Superior temporal gyrus (tissue), 1 donor: ENCODE data around the gene TMEM132D.

Experiments used
- DNase-seq: peaks from one replicate; pipeline ENCODE4 v3.0.0-alpha.2; 2016; ENCODE audit errors: extremely low spot score

Gene TMEM132D

DNA sequence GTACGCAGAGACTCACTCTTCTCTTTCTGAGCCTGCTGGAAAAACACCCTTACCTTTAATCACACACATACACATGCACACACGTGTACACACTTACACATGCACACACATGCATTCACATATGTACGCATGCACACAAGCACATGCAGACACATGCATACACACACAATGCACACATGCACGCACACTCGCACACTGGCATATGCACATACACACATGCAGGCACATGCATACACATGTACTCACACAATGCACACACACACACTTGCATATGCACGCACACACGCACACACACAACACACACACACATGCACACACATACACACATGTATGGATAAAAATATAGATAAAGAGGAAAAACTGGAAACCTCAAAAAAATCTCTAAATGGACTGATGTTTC is 801.6 kb downstream of the TMEM132D start:
- no peak for DNase-seq

DNA sequence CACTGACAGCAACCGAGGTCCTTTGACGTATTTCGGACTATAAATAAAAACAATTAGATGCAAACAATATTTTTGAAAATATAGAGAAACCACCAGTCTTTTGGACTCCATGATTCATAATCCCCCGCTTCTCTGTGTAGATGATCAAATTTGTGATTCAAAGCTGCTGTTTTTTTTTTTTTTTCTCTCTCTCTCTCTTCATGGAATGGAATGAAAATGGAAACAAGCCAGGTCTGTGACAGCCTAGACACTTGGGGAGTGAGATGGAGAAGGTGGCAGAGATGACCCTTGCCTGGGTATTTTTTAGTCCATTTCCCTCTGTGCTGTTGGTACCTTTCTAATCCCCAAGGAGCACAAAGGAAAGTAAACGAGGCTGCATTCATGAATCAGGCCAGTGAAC is 802.0 kb downstream of the TMEM132D start:
- DNase-seq = peak; percentile 22

DNA sequence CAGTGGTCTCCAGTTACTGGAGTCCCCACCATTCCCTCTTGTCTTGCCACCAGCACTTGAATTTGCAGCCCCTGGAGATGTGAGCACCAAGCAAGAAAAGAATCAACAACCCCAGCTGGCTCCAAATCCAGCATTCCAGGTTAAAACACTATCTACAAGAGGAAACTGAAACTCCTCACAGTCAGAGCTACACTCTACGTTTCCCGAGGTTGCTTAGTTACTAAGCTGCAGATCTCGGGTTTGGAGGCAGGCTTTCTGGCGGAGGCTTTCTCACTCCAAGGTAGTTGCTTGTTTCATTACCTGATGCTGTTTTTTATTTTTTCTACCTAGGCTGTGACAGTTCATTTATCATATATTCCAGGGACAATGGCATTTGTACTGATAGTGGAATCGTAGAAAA is 802.4 kb downstream of the TMEM132D start:
- peak; percentile 60 for DNase-seq

DNA sequence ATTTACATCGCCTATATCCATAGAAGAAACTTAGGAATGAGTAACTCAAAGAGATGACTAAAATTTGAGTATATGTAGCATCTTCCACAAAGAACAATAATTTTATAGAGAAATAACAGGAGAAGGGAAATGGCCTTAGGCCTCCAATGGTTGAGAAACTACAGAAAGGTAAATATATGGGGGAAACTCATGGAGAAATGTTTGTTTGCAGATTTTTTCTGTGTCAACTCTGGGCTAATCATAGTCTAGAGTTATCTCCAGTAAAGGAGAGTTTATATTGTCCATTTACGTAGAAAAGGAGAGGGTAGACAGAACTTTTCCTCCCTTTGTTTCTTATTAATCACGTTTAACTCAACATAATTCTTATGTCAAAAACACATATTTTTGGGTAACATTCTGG is 806.4 kb downstream of the TMEM132D start:
- no peak for DNase-seq

DNA sequence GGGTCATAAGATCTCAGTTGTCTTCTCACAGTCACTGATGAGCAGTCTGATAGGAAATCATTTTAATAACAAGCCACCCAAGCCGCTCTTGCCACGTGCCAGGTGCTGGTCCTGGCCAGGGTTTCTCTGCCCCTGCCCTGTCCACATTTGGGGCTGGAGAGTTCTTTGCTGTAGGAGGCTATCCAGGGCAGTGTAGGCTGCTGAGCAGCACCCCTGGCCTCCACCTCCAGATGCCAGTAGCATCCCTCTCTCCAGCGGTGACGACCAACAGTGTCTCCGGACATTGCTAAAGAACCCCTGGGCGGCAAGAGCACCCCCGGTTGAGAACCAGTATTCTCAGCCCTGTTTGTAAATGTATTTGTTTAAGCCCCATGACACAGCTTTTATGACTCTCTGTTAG is 806.9 kb downstream of the TMEM132D start:
- DNase-seq = no peak

DNA sequence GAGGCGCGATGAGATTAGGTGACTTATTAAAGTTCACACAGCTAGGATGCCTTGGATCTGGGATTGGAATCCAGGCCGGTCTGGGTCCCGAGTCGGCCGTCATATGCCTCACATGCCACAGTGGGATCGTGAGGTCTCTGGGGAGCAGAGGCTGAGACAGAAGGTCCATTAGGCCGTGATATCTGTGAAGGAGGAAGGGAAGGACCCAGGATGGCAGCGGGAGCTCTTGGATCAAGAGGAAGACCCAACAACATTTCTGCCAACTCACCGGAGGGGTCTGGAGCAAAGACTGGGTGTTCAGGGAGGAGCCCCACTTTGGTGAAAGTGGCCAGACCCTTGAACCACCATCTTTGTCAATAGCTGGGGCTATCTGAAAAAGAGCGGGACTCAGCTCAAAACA is 807.6 kb downstream of the TMEM132D start:
- DNase-seq = no peak

DNA sequence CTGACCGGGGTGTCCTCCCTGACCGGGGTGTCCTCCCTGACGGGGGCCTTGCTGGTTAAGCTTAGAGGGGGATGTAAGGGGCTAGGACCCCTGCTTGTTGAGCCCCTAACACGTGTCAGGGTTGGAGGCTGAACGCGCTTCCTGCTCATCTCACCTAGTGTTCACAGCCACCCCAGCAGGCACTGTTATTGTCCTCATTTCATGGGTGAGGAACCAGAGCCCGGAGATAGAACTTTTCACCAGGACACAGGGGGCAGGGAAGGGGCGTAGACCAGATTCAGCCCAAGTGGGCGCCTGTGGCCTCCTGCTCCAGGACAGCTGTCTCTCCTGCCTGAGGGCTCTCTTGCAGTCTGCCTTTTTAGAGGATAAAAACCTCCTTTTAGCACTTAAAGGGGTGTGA is 814.2 kb downstream of the TMEM132D start:
- DNase-seq = no peak

DNA sequence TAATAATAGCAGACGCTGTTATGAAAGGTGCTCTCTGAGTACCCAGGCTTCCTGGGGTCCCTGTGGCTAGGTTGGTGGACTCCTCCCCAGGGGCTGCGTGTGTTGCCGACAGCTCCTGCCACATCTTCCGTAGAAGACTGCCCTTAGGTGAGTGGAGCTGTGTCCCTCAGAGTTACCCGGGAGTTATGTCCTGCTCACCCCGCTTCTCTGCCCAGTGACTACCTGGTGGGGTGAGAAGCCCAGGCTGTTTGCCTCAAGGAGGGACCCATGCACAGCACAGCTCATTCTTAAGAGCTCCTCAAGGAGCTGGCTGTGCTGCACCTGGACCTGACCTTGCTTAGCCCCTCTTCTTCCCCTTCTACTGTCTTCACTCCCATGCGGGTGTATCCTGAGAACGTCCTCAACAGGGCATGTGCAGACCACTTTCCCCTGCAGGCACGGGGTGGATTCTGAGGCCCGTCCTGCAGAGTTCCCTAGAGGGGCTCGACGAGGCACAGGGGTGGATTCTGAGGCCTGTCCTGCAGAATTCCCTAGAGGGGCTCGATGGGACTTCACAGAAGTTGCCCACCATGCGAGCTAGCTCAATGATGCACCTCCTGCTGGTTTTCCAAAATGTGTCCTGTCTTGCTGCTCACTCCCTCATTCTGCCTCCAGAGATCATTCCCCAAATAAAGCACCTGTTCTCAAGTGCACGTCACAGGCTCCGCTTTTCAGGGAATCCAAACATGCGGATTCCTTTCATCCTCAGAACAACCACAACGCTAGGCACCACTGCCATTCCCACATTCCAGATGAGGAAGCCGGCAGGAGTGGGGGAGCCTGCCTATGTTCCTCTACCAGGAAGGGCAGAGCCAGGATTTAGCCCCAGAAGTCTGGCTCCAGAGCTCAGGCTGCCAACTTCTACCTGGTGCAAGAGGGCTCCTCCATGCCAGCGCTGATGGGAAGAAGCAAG is 818.7 kb downstream of the TMEM132D start:
- no peak for DNase-seq

DNA sequence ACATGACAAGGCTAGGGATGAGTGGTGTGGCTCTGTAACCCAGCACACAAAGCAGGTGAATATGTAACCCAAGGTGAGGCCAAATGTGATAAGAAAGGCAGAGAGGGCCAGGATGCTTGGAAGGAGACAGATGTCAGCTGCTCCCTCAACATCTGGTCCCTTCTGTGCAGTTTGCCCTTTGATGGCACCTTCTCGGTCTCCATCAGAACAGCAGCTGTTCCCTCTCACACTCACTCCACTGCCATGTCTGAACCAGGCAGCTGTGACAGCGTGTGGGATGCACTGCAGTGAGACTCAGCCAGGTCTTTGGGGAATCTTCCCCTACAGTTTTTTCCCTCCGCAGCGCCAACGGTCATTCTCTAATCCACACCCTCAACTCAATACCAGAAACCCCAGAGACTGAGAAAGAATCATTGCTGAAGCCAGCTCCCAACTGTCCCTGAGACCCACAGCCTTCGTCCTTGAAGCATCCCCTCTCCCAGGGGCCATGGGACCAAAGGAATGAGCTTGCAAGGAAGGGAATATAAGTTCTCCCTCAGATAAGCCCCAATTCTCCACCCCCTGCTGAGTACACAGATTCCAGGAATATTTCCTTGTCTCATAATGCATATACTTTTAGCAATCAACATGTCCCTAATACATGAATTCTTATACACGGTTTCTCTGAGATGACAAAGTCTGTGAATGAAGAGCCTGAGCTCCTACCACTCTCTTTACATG is 820.5 kb downstream of the TMEM132D start:
- no peak for DNase-seq

DNA sequence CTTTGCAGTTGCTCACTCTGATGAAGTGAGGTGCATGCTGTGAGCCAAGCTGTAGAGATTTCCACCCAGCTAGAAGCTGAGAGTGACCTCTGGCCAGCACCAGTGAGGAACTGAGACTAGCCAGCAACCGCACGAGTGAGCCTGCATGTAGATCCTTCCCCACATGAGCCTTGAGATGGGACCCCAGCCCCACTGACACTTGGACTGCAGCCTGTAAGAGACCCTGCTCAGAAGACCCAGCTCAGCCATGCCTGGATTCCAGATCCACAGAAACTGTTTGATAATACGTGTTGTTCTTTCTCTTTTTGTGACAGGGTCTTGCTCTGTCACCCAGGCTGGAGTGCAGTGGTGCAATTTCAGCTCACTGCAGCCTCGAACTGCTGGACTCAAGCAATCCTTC is 821.4 kb downstream of the TMEM132D start:
- no peak for DNase-seq

DNA sequence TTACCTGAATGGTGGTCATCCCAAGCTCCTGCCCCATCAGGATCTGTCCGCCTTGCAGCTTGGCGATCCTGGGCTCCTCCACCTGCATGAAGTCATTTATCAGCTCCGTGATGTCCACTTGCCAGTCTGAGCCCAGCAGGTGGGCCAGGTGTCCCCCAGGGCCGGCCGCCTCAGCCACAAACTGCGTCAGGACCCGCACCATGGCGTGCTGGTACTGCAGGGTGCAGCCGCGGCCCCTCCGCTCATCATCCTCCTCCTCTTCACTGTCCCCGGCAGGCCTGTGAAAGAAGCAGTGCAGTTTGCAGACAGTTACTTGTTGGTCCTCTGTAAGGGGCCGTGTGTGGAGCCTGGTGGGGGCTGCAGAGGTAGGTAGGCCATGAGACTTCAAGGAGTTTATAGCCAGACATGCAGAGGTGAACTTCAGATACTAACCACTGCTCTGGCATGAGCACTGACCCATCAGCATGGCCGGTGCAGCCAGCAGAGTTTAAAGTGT is 822.0 kb downstream of the TMEM132D start:
- DNase-seq = no peak

DNA sequence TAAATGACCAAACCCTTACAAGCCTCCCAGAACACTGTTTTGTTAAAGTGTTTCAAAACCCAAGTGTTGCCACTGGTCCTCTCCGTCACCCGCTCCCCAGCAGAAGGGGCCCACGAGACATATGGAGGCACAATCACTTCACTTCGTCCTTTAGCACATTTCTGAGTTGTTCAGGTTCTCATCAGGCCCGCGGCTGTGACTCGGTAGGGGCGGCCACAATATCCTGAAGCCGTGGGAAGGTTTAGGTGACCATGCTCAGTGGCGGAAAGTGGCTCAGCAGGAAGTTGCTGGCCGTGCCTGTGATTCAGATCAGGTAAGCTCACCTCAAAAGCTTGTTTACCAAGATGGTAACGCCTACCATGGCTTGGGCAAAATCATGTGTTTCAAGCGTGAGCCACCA is 823.0 kb downstream of the TMEM132D start:
- DNase-seq = no peak

DNA sequence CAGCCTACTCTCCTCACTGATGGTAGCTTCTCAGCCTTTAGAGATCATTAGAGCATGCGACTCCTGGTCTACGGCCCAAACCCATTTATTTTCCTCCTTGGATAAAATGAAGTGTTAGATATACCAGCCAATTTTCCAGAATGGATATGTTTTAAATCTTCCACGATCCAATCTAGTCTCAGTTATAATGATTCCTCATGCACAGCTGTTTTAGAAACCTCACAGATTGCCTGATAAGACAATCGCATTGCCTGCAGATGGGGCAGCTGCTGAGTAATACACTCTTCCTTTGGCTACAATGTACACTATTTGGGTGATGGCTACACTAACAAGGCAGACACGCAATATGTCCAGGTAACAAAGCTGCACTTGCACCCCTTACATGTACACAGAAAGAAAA is 823.4 kb downstream of the TMEM132D start:
- DNase-seq = no peak

DNA sequence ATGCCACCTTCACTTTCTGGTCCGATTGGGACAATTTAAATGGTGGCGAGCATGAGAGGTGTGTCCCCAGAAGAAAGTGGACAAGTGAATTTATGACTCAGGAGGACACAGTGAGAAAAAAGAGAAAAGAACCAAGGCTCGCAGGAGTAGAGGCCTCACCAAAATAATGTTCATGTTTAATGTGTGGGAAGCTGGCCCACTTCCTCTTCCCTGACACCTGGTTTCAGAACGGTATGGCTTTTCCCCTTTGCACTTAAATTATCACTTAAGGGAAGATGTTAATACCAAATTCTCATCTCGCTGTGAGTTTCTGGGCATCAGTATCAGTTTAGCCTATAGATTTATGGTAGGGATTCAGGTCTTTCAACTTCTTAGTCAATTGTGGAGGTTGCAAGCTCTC is 824.1 kb downstream of the TMEM132D start:
- no peak for DNase-seq

DNA sequence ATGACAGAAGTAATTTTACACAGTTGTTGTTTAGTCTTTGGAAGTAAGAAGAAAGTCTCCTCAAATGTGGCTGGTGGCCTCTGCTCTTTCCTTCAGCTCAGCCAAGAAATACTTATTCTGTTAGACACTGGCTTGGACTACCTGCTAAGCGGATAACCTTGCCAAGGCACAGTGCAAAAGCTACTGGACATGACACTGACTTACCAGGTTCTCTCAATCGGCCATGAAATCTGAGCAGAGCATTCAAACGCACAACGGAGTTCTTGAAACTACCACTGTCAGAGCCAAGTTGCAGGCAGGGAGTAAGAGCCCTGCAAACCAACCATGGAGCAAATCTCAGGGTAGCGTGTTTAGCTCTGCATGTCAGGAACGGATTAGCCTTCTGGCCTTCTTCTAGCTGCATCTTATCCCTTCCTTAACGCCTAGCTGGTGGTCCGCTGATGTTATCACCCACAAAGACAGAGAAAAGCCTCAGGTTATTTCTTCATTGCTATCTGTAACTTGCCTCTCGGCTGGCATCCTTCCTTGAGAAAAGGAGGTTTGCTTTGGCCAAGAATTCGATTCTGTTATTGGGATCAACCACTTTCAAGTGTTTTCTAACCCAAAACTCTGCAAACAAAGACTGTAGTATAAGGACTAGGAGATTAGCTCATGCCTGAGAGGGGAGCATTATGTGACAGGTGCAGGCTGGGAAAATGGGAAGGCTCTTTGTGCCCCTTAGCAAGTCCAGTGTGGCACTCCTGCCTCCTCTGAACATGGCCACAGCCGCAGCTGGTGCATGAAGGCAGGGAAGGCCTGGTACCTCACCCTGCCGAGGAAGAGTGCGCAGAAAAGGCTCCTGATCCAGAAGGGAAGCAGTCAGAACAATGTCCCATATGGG is 827.1 kb downstream of the TMEM132D start:
- no peak for DNase-seq

DNA sequence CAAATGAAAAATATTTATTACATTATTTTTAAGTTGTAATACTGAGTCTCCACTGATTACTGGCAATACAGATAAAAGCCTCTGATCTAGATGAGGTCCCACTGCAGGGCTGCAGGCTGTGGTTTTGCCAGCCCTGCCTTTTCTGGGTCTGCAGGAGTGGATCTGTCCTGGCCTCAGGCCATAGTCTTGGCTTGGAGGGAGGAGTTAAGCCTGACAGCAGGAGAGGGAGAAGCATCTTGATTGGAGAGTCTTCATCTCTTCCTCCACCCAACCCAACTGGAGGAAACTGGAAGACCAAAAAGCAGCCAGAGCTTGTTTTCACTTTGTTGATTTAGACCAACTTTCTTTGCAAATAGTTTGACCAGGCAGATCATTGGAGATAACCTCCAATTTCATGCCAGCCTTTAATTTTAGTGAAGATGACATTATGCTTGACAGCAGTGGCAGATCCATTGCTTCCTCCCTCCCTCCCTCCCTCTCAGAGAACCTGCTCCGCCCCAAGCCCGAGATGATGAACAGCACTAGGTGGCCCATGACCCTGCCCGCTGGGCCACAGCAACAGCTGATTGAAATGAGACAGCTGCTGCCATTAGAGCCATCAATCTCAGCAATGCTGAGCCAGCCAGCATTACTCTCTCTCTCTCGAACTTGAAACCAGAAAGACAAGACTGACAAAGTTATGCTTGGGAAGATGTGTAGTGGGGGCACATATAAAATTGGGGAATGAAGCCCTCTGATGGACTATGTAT is 828.2 kb downstream of the TMEM132D start:
- no peak for DNase-seq

DNA sequence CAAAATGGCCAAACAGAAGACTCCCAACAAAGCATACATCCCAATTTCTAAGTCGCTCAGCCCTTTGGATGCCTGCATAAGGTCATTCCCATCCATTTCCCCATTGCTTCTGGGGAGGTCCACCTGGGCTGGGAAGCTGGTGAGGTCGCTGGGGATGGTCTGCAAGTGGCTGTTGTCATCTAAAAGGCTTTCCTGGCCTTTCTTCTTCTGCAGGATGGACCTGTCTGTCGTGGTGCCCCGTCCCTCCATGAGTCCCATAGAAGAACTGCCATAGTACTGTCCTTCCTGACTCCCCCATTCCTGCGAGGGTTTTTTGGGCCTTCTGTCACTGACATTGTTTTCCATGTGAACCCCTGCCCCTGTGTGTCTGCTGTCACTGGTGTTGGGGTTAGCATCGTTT is 829.4 kb downstream of the TMEM132D start:
- DNase-seq = no peak

DNA sequence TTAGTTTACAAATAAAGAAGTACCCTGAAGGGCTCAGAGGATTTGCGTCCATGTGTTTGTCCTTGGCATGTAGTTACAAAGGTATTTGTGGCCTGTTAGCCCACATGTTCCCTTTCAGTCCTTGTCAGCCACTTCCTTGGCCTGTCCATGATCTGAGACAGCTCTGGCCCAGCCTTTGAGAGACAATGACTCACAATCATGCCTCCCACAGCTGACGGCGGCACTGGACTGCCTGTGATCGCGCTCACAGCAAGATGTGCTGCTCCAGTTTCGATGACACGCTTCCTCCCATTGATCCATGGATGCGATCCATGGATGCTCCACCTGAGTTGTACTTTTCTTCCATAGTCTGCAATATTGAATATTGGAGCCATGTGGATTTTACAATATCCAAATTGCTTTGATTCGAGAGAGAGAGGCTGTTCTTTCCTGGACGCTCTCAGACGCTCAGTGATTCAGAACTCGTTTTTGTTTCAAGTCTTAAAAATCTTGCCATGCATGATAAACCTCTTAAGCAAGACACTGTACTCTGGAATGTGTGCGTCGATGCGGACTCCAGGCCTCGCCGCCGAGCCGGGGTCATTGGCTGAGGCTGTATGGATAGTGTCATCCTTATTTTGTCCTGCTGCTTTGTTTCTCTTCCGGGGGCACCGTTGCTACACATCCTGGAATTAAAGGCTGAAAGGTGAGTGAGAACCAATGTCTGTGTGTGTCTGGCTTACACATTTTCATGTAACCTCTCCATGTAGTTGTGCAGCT is 830.5 kb downstream of the TMEM132D start:
- DNase-seq = no peak

DNA sequence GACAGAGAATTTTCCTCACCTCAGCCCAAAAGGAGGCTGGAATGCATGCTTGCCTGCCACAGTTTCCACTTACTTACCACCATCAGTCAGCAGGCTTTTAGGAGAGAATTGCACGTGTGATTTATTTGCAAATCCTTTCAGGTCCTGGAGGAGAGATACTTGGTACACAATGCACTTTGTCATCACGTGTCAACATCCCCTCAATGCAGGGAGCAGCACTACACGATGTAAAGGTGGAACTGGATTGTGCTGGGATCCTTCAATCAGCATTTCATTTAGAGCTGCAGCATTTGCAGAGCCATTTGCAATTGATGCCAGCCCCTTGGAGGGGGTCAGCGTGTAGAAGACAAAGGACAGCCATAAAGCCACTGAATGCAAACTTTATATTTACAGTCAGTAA is 832.5 kb downstream of the TMEM132D start:
- no peak for DNase-seq

DNA sequence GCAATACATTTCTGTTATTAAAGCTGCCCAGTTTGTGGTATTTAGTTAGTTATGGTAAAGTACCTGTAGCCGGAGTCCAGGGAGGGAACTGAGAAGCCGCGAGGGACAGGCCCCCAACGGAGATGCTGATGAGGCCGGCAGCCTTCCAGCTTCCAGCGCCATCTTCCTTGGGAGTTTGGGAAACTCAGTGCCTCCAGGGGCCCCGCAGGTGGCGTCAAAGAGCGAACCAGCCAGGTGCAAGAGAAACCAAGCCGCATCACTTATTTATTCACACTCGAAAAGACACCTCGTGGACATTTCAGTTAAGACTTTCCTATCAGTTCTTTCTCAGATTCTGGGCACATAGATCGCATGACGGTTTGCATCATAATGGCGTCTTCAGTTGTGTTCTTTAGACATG is 833.9 kb downstream of the TMEM132D start:
- DNase-seq = no peak
